H9 (cell line): Measurements from ENCODE around the gene PATE4. TPM values are rescaled to one million over a fixed set of nuclear protein-coding genes. Genes with fewer than 3 reads are reported as not detected.

Experiments used
- DNase-seq: peaks from one replicate; pipeline ENCODE4 v3.0.0-alpha.2; 2017
- H2AFZ ChIP-seq: one replicate; pipeline ENCODE4 v1.6.1; 2013; ENCODE audit warnings: mild to moderate bottlenecking, low read length, control low read depth, moderate library complexity
- H2AK5ac ChIP-seq: 2 replicates; pipeline ENCODE4 v1.6.1; 2013; ENCODE audit warnings: low read length, control low read depth, mixed read lengths; ENCODE audit not compliant: insufficient read length
- H2BK120ac ChIP-seq: one replicate; pipeline ENCODE4 v1.6.1; 2013; ENCODE audit warnings: low read depth, mild to moderate bottlenecking, low read length, control low read depth, inconsistent platforms; ENCODE audit not compliant: poor library complexity, severe bottlenecking
- H2BK12ac ChIP-seq: 2 replicates; pipeline ENCODE4 v1.6.1; 2013; ENCODE audit warnings: low read length, control low read depth, mixed read lengths, low read depth; ENCODE audit not compliant: insufficient read length
- H2BK15ac ChIP-seq: 2 replicates; pipeline ENCODE4 v1.6.1; 2013; ENCODE audit warnings: low read depth, low read length, control low read depth
- H2BK20ac ChIP-seq: one replicate; pipeline ENCODE4 v1.6.1; 2013; ENCODE audit warnings: low read depth, mild to moderate bottlenecking, low read length, control low read depth, inconsistent platforms; ENCODE audit not compliant: poor library complexity, severe bottlenecking
- H2BK5ac ChIP-seq: 2 replicates; pipeline ENCODE4 v1.6.1; 2013; ENCODE audit warnings: low read length, control low read depth, mixed read lengths; ENCODE audit not compliant: insufficient read length
- H3K14ac ChIP-seq: 2 replicates; pipeline ENCODE4 v1.6.1; 2013; ENCODE audit warnings: low read length, control low read depth; ENCODE audit not compliant: insufficient read depth
- H3K18ac ChIP-seq: 2 replicates; pipeline ENCODE4 v1.6.1; 2013; ENCODE audit warnings: low read depth, mild to moderate bottlenecking, mixed read lengths, low read length, control low read depth; ENCODE audit not compliant: insufficient read length
- H3K23ac ChIP-seq: 2 replicates; pipeline ENCODE4 v1.6.1; 2013; ENCODE audit warnings: low read length, control low read depth, mixed read lengths, low read depth; ENCODE audit not compliant: insufficient read length
- H3K23me2 ChIP-seq: 2 replicates; pipeline ENCODE4 v1.6.1; 2013; ENCODE audit warnings: low read depth, mild to moderate bottlenecking, mixed read lengths, low read length, control low read depth; ENCODE audit not compliant: insufficient read length, poor library complexity, severe bottlenecking
- H3K27ac ChIP-seq: 2 replicates; pipeline ENCODE4 v1.5.1; 2013; ENCODE audit warnings: low read length, control low read depth, mixed read lengths, low read depth; ENCODE audit not compliant: insufficient read length
- H3K27me3 ChIP-seq: 2 replicates; pipeline ENCODE4 v1.6.1; 2013; ENCODE audit warnings: low read length, control low read depth, inconsistent platforms; ENCODE audit not compliant: insufficient read depth
- H3K4ac ChIP-seq: 2 replicates; pipeline ENCODE4 v1.6.1; 2013; ENCODE audit warnings: low read depth, mild to moderate bottlenecking, control low read depth, inconsistent platforms, low read length, moderate library complexity
- H3K4me1 ChIP-seq: 2 replicates; pipeline ENCODE4 v1.6.1; 2013; ENCODE audit warnings: low read length, control low read depth, inconsistent platforms; ENCODE audit not compliant: insufficient read depth
- H3K4me2 ChIP-seq: 2 replicates; pipeline ENCODE4 v1.6.1; 2013; ENCODE audit warnings: low read length, control low read depth, mixed read lengths; ENCODE audit not compliant: insufficient read length, insufficient read depth
- H3K56ac ChIP-seq: 2 replicates; pipeline ENCODE4 v1.6.1; 2013; ENCODE audit warnings: low read depth, mild to moderate bottlenecking, mixed read lengths, low read length, control low read depth; ENCODE audit not compliant: insufficient read length
- H3K79me1 ChIP-seq: 2 replicates; pipeline ENCODE4 v1.6.1; 2013; ENCODE audit warnings: low read depth, mild to moderate bottlenecking, moderate library complexity, low read length, control low read depth, inconsistent platforms; ENCODE audit not compliant: insufficient read depth, poor library complexity, severe bottlenecking
- H3K79me2 ChIP-seq: 2 replicates; pipeline ENCODE4 v1.6.1; 2013; ENCODE audit warnings: low read length, control low read depth, inconsistent platforms; ENCODE audit not compliant: insufficient read depth
- H3K9ac ChIP-seq: 2 replicates; pipeline ENCODE4 v1.6.1; 2013; ENCODE audit warnings: low read length, control low read depth, mixed read lengths; ENCODE audit not compliant: insufficient read length; ENCODE audit errors: extremely low read depth
- H3K9me3 ChIP-seq: one replicate; pipeline ENCODE4 v1.6.1; 2013; ENCODE audit warnings: low read depth, low read length, inconsistent platforms; ENCODE audit not compliant: control insufficient read depth
- H3T11ph ChIP-seq: one replicate; pipeline ENCODE4 v1.6.1; 2013; ENCODE audit warnings: mild to moderate bottlenecking, low read length, control low read depth, inconsistent platforms
- H4K20me1 ChIP-seq: one replicate; pipeline ENCODE4 v1.6.1; 2013; ENCODE audit not compliant: control insufficient read depth, insufficient read length, insufficient read depth
- H4K5ac ChIP-seq: 2 replicates; pipeline ENCODE4 v1.6.1; 2013; ENCODE audit warnings: low read depth, mild to moderate bottlenecking, mixed read lengths, low read length, control low read depth; ENCODE audit not compliant: insufficient read length
- H4K8ac ChIP-seq: replicated peaks from 2 replicates; pipeline ENCODE4 v1.6.1; 2013; ENCODE audit warnings: low read length, control low read depth, mixed read lengths, low read depth; ENCODE audit not compliant: insufficient read length
- H4K91ac ChIP-seq: 2 replicates; pipeline ENCODE4 v1.6.1; 2013; ENCODE audit warnings: low read depth, mild to moderate bottlenecking, moderate library complexity, mixed read lengths, low read length, control low read depth; ENCODE audit not compliant: insufficient read length
- H3K27ac Mint-ChIP-seq, 3 experiments: 2 replicates in 2 of 3; 3 replicates in 1 of 3; pipeline ENCODE4 v1.8.0; 2020 to 2021; ENCODE audit warnings: mixed read lengths in 3 of 3, mild to moderate bottlenecking in 1 of 3, moderate library complexity in 1 of 3
- H3K27me3 Mint-ChIP-seq: 2 replicates; pipeline ENCODE4 v1.8.0; 2021; ENCODE audit warnings: low read depth, mild to moderate bottlenecking, moderate library complexity, mixed read lengths
- H3K36me3 Mint-ChIP-seq, 3 experiments: 2 replicates in 2 of 3; 3 replicates in 1 of 3; pipeline ENCODE4 v1.8.0; 2020 to 2021; ENCODE audit warnings: low read depth in 3 of 3, mixed read lengths in 3 of 3; ENCODE audit not compliant: insufficient read depth in 1 of 3
- H3K4me1 Mint-ChIP-seq, 2 experiments: 2 replicates each; pipeline ENCODE4 v1.8.0; 2020; ENCODE audit warnings: mixed read lengths in 2 of 2
- H3K4me3 Mint-ChIP-seq, 2 experiments: 2 replicates in 1 of 2; 3 replicates in 1 of 2; pipeline ENCODE4 v1.8.0; 2020 to 2021; ENCODE audit warnings: mild to moderate bottlenecking in 2 of 2, mixed read lengths in 2 of 2, moderate library complexity in 1 of 2
- H3K9me3 Mint-ChIP-seq, 2 experiments: 2 replicates in 1 of 2; 3 replicates in 1 of 2; pipeline ENCODE4 v1.8.0; 2020; ENCODE audit warnings: mild to moderate bottlenecking in 2 of 2, mixed read lengths in 2 of 2, moderate library complexity in 1 of 2
- CTCF ChIP-seq: fragments of 200-600 bp; sonication (generic); conservative IDR thresholded peaks from 3 replicates; pipeline ENCODE4 v1.8.0; 2021; ENCODE audit warnings: antibody characterized with exemption, mild to moderate bottlenecking
- WGBS: extraction: QIAGEN DNeasy Blood & Tissue Kit; methylation state at CpG from one replicate; pipeline ENCODE4 v1.1.7; 2013; ENCODE audit warnings: missing lambda C conversion rate, low lambda C conversion rate, mixed read lengths; ENCODE audit not compliant: insufficient read length; ENCODE audit errors: extremely low coverage; 5-methylcytosine and 5-hydroxymethylcytosine counted together
- total RNA-seq: library from RNA; stranded (reverse); gene quantifications from 2 replicates; pipeline ENCODE4 v1.2.1, GENCODE V29; 2021

The PATE4 gene
- total RNA-seq, 1 experiment from 2014 or later, result not detected

GRCh38 chr11:125802387-125802786 is 30.7 kb upstream of the PATE4 start:
- Histone ChIP-seq H3K9ac (no peak overlapping the region), H3K23ac (no peak overlapping the region), H3K4me2 (no peak overlapping the region), H4K91ac (no peak overlapping the region), H3K79me2 (no peaks in the 10 kb centered on the region), H2BK12ac (no peak overlapping the region), H2BK120ac (no peak overlapping the region), H2BK5ac (no peak overlapping the region), H4K20me1 (no peaks in the 10 kb centered on the region), H4K8ac (no peak overlapping the region), H3K14ac (no peak overlapping the region), H3K27me3 (no peaks in the 10 kb centered on the region), H3K56ac (no peak overlapping the region), H3K79me1 (no peaks in the 10 kb centered on the region), H3K27ac (no peak overlapping the region), H3K4me1 (no peaks in the 10 kb centered on the region; the same call in 1 of the 2 replicates), H4K5ac (no peak overlapping the region), H2AK5ac (no peak overlapping the region), H2BK20ac (no peak overlapping the region), H3K4ac (no peak overlapping the region), H3K23me2 (no peaks in the 10 kb centered on the region), H3K18ac (no peak overlapping the region), H2BK15ac (no peak overlapping the region), H3T11ph (no peak overlapping the region), H2AFZ (no peak overlapping the region), H3K9me3 (no peaks in the 10 kb centered on the region)
- Mint-ChIP-seq H3K27ac (no peak overlapping the region), H3K27me3 (no peaks in the 10 kb centered on the region), H3K4me3 (no peak overlapping the region), H3K4me1 (peaks cover 12% of the 10 kb centered on the region in 2 experiments), H3K36me3 (peaks cover 2 to 9% (median 2%) of the 10 kb centered on the region in 3 experiments; a peak in 3 of 7 replicates), H3K9me3 (peaks cover 25 to 33% of the 10 kb centered on the region in 2 experiments)
- no peak for TF ChIP-seq CTCF
- WGBS, result no CpG with 5 or more reads among the region's 1 CpG
- no peak for DNase-seq
